GM12878 (cell line): ENCODE results near the gene DDX10. TPM values are rescaled to one million over a fixed set of nuclear protein-coding genes. Genes with fewer than 3 reads are reported as not detected.

Experiments used
- ATAC-seq: fragments of 200-7000 bp; cut with Tn5 transposase; 3 replicates; pipeline ENCODE4 v1.9.1; 2020; ENCODE audit warnings: mild to moderate bottlenecking, moderate library complexity
- BruUV-seq: library from RNA; stranded (reverse); fragments of 400-500 nt; replicated peaks from 2 replicates; lab custom pipeline; 2021; lab: Mats Ljungman, UMichigan
- CTCF ChIA-PET: fragments of 300-600 bp; sonication (Branson Sonifier 250); formaldehyde crosslinking; extraction: SDS; loops from one replicate; lab custom pipeline; 2021; ENCODE audit warnings: inconsistent platforms; lab: Yijun Ruan, JAX
- POLR2A ChIA-PET: fragments of 350-600 bp; formaldehyde crosslinking; extraction: SDS; loops from one replicate; lab custom pipeline; 2021; ENCODE audit warnings: inconsistent platforms; lab: Charles Lee
- RAD21 ChIA-PET: fragments of 300-600 bp; sonication (Branson Sonifier 250); formaldehyde crosslinking; loops from one replicate; lab custom pipeline; 2023; ENCODE audit warnings: antibody characterized with exemption; ENCODE audit not compliant: unreplicated experiment; lab: Charles Lee
- SMC1A ChIA-PET: fragments of 300-600 bp; sonication (Branson Sonifier 250); formaldehyde crosslinking; loops from one replicate; lab custom pipeline; 2023; ENCODE audit not compliant: unreplicated experiment, uncharacterized antibody; lab: Charles Lee
- DNase-seq: peaks from one replicate; pipeline ENCODE4 v3.0.0-alpha.2; 2011; ENCODE audit warnings: low read depth, low spot score
- FAIRE-seq: peaks from 3 replicates; lab custom pipeline; 2011; peaks lifted over from hg19 to GRCh38; lab: Jason Lieb, UNC
- H2AFZ ChIP-seq: 2 replicates; pipeline ENCODE4 v1.6.0; 2011; ENCODE audit warnings: low read depth, low read length, control low read depth; ENCODE audit not compliant: control insufficient read depth
- H3K27ac ChIP-seq: 2 replicates; pipeline ENCODE4 v1.5.1; 2011; ENCODE audit warnings: control low read depth; ENCODE audit not compliant: control insufficient read depth, insufficient read depth
- H3K27me3 ChIP-seq, 2 experiments: replicated peaks in 1 of 2; 2 replicates each; pipeline versions ENCODE4 v1.6.0 to v1.6.1; 2011; ENCODE audit warnings: low read length in 1 of 2; ENCODE audit not compliant: control insufficient read depth in 2 of 2, insufficient read depth in 2 of 2
- H3K36me3 ChIP-seq, 2 experiments: 2 replicates each; pipeline ENCODE4 v1.5.1; 2011; ENCODE audit warnings: low read length in 1 of 2; ENCODE audit not compliant: control insufficient read depth in 2 of 2, insufficient read depth in 2 of 2
- H3K4me1 ChIP-seq: 2 replicates; pipeline ENCODE4 v1.6.1; 2011; ENCODE audit warnings: mild to moderate bottlenecking, low read length, moderate library complexity, mixed read lengths; ENCODE audit not compliant: control insufficient read depth, insufficient read depth
- H3K4me2 ChIP-seq: 2 replicates; pipeline ENCODE4 v1.6.0; 2011; ENCODE audit warnings: control low read depth; ENCODE audit not compliant: control insufficient read depth, insufficient read depth
- H3K4me3 ChIP-seq: fragments of 200-600 bp; sonication (generic); 2 replicates; pipeline ENCODE4 v1.5.1; 2016
- H3K79me2 ChIP-seq: 2 replicates; pipeline ENCODE4 v1.6.0; 2011; ENCODE audit warnings: low read length; ENCODE audit not compliant: control insufficient read depth, insufficient read depth
- H3K9ac ChIP-seq: 2 replicates; pipeline ENCODE4 v1.8.0; 2011; ENCODE audit warnings: low read length, control low read depth, mixed read lengths; ENCODE audit not compliant: control insufficient read depth, insufficient read depth
- H3K9me3 ChIP-seq: replicated peaks from 3 replicates; pipeline ENCODE4 v1.5.1; 2011; ENCODE audit warnings: mild to moderate bottlenecking, low read length; ENCODE audit not compliant: control insufficient read depth, insufficient read depth
- H4K20me1 ChIP-seq: 2 replicates; pipeline ENCODE4 v1.6.0; 2011; ENCODE audit not compliant: control insufficient read depth, insufficient read depth
- HDAC2 ChIP-seq: fragments of 200-600 bp; sonication (generic); IDR thresholded peaks from 2 replicates; pipeline ENCODE4 v1.6.1; 2017
- JUNB ChIP-seq: IDR thresholded peaks from 2 replicates; pipeline ENCODE4 v1.6.1; 2016; ENCODE audit warnings: antibody characterized with exemption, mild to moderate bottlenecking
- KDM1A ChIP-seq: fragments of 200-600 bp; sonication (generic); IDR thresholded peaks from 2 replicates; pipeline ENCODE4 v1.6.1; 2016; ENCODE audit warnings: borderline replicate concordance
- SMAD5 ChIP-seq: IDR thresholded peaks from 2 replicates; pipeline ENCODE4 v1.6.1; 2016; ENCODE audit warnings: antibody characterized with exemption, low read depth
- SUZ12 ChIP-seq: fragments of 200-600 bp; sonication (generic); IDR thresholded peaks from one replicate; pipeline ENCODE4 v1.6.1; 2018; ENCODE audit warnings: antibody characterized with exemption, mild to moderate bottlenecking; ENCODE audit not compliant: unreplicated experiment
- TCF12 ChIP-seq: IDR thresholded peaks from 2 replicates; pipeline ENCODE4 v1.6.1; 2011; ENCODE audit warnings: low read depth, mild to moderate bottlenecking, low read length
- YY1 ChIP-seq: IDR thresholded peaks from 2 replicates; pipeline ENCODE4 v1.6.1; 2011; ENCODE audit warnings: low read depth, mild to moderate bottlenecking, low read length
- ZNF217 ChIP-seq: fragments of 450-650 bp; IDR thresholded peaks from 2 replicates; pipeline ENCODE4 v1.6.1; 2017; ENCODE audit warnings: antibody characterized with exemption, mild to moderate bottlenecking
- ZSCAN29 ChIP-seq: fragments of 450-650 bp; IDR thresholded peaks from 2 replicates; pipeline ENCODE4 v1.6.1; 2017; ENCODE audit warnings: mild to moderate bottlenecking, moderate library complexity
- WGBS: methylation state at CpG from one replicate; pipeline ENCODE4 v1.1.6; 2016; ENCODE audit warnings: low lambda C conversion rate; ENCODE audit not compliant: insufficient replicate concordance, insufficient coverage; ENCODE audit errors: missing lambda C conversion rate; 5-methylcytosine and 5-hydroxymethylcytosine counted together
- in situ Hi-C: fragments of 300-500 bp; cut with MboI; formaldehyde crosslinking; loops from 9 replicates; pipeline ENCODE4 v1.14.3; 2018; ENCODE audit warnings: mixed read lengths
- intact Hi-C: fragments of 100-400 bp; cut with micrococcal nuclease; formaldehyde crosslinking; loops from one replicate; pipeline ENCODE4 v1.14.2; 2022; ENCODE audit not compliant: unreplicated experiment
- polyA plus RNA-seq, 11 experiments: library from polyadenylated mRNA; depleted of rRNA in 4 of 11; unstranded in 6 of 11; stranded (reverse) in 5 of 11; fragments of >200 nt; fragmentation: Nextera tagmentation in 4 of 11; fragmentation: Illumina TruSeq in 1 of 11; extraction: Ambion mirVana in 4 of 11; extraction: Trizol in 1 of 11; gene quantifications; 1 replicate in 1 of 11; 2 replicates in 10 of 11; pipeline versions ENCODE4 v1.2.1 to v1.2.3, GENCODE V29; 2011 to 2016; ENCODE audit warnings: inconsistent platforms in 2 of 11, missing spikeins in 2 of 11, low read depth in 1 of 11
- total RNA-seq, 4 experiments: library from RNA; depleted of rRNA in 3 of 4; stranded (reverse); fragments of >200 nt in 3 of 4; fragmentation: Illumina TruSeq in 1 of 4; extraction: Trizol in 1 of 4; gene quantifications; 2 replicates each; pipeline versions ENCODE4 v1.2.1 to v1.2.3, GENCODE V29; 2013 to 2021
- TF ChIP-seq, protein P1 (sequence below): fragments of 450-650 bp; IDR thresholded peaks from 2 replicates; pipeline ENCODE4 v1.6.1; 2017; ENCODE audit warnings: mild to moderate bottlenecking
- TF ChIP-seq, protein P2 (sequence below): fragments of 450-650 bp; IDR thresholded peaks from 2 replicates; pipeline ENCODE4 v1.6.1; 2017; ENCODE audit warnings: borderline replicate concordance
- TF ChIP-seq, protein P3 (sequence below): IDR thresholded peaks from 2 replicates; pipeline ENCODE4 v1.6.1; 2011; ENCODE audit warnings: borderline replicate concordance, low read depth, mild to moderate bottlenecking, moderate library complexity, mixed read lengths, low read length; ENCODE audit not compliant: insufficient read depth; ENCODE audit errors: extremely low read length
- TF ChIP-seq, protein P4 (sequence below): IDR thresholded peaks from 2 replicates; pipeline ENCODE4 v1.6.1; 2012; ENCODE audit warnings: mild to moderate bottlenecking, low read depth, low read length

The DDX10 gene
- total and polyA plus RNA-seq, 10 of the 15 experiments (the other 5 are each of a cell fraction or from before 2014, with no cell fraction given): 20.9 to 51.5 (median 31.9) TPM

DNA sequence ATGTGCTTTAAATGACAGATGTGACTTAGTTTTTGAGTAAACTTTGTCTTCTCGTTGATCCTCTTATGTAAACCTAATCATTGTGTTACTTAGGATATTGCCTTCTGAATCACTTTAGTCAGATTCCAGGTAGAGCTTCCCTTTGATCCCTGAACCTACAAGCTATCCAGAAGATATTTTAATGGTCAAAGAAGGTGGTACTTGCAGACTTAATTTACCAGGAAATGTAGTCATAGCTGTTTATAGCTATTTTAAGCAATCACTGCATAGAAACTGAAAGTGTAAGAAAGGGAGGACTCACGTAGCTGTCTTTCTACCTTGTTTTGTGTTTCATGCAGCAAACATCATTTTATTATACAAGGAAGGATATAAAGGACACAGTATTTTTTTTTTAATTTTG is 189.5 kb downstream of the DDX10 start:
- intact Hi-C loops (no loop called here), in situ Hi-C loops (no loop called here)
- Histone ChIP-seq H3K4me1 (peaks cover 13% of the 10 kb centered on the region), H3K9me3 (no peaks in the 10 kb centered on the region), H3K4me3 (peak overlapping the region; percentile 61), H2AFZ (peak overlapping the region; percentile 71), H3K36me3 (no peaks in the 10 kb centered on the region), H3K27me3 (no peaks in the 10 kb centered on the region), H3K79me2 (peaks cover 2% of the 10 kb centered on the region), H3K27ac (peak overlapping the region; percentile 80), H4K20me1 (no peaks in the 10 kb centered on the region), H3K4me2 (peak overlapping the region; percentile 92), H3K9ac (peak overlapping the region; percentile 43)
- no TSS peak for BruUV-seq
- FAIRE-seq (peak; percentile 93), DNase-seq (peak; percentile 51), ATAC-seq (peak; percentile 95)
- RAD21 ChIA-PET: interaction anchor here (0.8 to 3.3 kb wide), 15 partner anchors 9 to 156 kb away, joined by 3 to 23 read pairs (median 4); no protein-coding TSS in a partner anchor
- 2% methylated on average over 2 of the region's 2 CpGs for WGBS
- POLR2A ChIA-PET: interaction anchor here (0.6 to 1.2 kb wide), 5 partner anchors 13 to 1436 kb away, joined by 3 to 4 read pairs (median 3); no protein-coding TSS in a partner anchor
- SMC1A ChIA-PET: interaction anchor here (0.6 to 4.0 kb wide), 22 partner anchors 9 to 839 kb away, joined by 3 to 22 read pairs (median 5); no protein-coding TSS in a partner anchor
- CTCF ChIA-PET: interaction anchor here (0.6 to 4.6 kb wide), 9 partner anchors 13 to 840 kb away, joined by 3 to 25 read pairs (median 4); no protein-coding TSS in a partner anchor
- no peak for TF ChIP-seq HDAC2
- no peak for TF ChIP-seq SMAD5
- no peak for TF ChIP-seq KDM1A
- TF ChIP-seq, protein P1, sequence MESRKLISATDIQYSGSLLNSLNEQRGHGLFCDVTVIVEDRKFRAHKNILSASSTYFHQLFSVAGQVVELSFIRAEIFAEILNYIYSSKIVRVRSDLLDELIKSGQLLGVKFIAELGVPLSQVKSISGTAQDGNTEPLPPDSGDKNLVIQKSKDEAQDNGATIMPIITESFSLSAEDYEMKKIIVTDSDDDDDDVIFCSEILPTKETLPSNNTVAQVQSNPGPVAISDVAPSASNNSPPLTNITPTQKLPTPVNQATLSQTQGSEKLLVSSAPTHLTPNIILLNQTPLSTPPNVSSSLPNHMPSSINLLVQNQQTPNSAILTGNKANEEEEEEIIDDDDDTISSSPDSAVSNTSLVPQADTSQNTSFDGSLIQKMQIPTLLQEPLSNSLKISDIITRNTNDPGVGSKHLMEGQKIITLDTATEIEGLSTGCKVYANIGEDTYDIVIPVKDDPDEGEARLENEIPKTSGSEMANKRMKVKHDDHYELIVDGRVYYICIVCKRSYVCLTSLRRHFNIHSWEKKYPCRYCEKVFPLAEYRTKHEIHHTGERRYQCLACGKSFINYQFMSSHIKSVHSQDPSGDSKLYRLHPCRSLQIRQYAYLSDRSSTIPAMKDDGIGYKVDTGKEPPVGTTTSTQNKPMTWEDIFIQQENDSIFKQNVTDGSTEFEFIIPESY: no peak
- no peak for TF ChIP-seq ZSCAN29
- TF ChIP-seq TCF12: no peak
- peak; percentile 55 for TF ChIP-seq JUNB
- TF ChIP-seq, protein P2, sequence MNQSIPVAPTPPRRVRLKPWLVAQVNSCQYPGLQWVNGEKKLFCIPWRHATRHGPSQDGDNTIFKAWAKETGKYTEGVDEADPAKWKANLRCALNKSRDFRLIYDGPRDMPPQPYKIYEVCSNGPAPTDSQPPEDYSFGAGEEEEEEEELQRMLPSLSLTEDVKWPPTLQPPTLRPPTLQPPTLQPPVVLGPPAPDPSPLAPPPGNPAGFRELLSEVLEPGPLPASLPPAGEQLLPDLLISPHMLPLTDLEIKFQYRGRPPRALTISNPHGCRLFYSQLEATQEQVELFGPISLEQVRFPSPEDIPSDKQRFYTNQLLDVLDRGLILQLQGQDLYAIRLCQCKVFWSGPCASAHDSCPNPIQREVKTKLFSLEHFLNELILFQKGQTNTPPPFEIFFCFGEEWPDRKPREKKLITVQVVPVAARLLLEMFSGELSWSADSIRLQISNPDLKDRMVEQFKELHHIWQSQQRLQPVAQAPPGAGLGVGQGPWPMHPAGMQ: no peak
- no peak for TF ChIP-seq SUZ12
- TF ChIP-seq, protein P3, sequence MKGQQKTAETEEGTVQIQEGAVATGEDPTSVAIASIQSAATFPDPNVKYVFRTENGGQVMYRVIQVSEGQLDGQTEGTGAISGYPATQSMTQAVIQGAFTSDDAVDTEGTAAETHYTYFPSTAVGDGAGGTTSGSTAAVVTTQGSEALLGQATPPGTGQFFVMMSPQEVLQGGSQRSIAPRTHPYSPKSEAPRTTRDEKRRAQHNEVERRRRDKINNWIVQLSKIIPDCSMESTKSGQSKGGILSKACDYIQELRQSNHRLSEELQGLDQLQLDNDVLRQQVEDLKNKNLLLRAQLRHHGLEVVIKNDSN: no peak
- TF ChIP-seq YY1: no peak
- TF ChIP-seq ZNF217: no peak
- TF ChIP-seq, protein P4, sequence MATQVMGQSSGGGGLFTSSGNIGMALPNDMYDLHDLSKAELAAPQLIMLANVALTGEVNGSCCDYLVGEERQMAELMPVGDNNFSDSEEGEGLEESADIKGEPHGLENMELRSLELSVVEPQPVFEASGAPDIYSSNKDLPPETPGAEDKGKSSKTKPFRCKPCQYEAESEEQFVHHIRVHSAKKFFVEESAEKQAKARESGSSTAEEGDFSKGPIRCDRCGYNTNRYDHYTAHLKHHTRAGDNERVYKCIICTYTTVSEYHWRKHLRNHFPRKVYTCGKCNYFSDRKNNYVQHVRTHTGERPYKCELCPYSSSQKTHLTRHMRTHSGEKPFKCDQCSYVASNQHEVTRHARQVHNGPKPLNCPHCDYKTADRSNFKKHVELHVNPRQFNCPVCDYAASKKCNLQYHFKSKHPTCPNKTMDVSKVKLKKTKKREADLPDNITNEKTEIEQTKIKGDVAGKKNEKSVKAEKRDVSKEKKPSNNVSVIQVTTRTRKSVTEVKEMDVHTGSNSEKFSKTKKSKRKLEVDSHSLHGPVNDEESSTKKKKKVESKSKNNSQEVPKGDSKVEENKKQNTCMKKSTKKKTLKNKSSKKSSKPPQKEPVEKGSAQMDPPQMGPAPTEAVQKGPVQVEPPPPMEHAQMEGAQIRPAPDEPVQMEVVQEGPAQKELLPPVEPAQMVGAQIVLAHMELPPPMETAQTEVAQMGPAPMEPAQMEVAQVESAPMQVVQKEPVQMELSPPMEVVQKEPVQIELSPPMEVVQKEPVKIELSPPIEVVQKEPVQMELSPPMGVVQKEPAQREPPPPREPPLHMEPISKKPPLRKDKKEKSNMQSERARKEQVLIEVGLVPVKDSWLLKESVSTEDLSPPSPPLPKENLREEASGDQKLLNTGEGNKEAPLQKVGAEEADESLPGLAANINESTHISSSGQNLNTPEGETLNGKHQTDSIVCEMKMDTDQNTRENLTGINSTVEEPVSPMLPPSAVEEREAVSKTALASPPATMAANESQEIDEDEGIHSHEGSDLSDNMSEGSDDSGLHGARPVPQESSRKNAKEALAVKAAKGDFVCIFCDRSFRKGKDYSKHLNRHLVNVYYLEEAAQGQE: no peak
